Limb (tissue), 2 donors: Measurements from ENCODE around the gene BRMS1.
A peak's percentile ranks its signal among the peaks of the same experiment; 100 is the strongest.
"Not testable (repeated sequence)": the region's sequence is repeated elsewhere in the genome, so short reads cannot be mapped to it uniquely, and the experiment has no call there.

Source experiments
- DNase-seq, 2 donors: peaks; one replicate each; pipeline ENCODE4 v3.0.0-alpha.2; 2016; ENCODE audit errors: extremely low spot score in 2 of 2

Gene BRMS1

GRCh38 chr11:66311965-66312548 is 32.8 kb downstream of the BRMS1 start:
- peak; percentile 86 to 93 for DNase-seq

GRCh38 chr11:66311470-66311964 is 33.4 kb downstream of the BRMS1 start:
- DNase-seq, result no peak

GRCh38 chr11:66310803-66311440 is 34.0 kb downstream of the BRMS1 start:
- not testable (repeated sequence) for DNase-seq

GRCh38 chr11:66310324-66310723 is 34.6 kb downstream of the BRMS1 start:
- DNase-seq, result no peak

- no peak for DNase-seq
Measured at GRCh38 chr11:66309475-66309874, 35.4 kb downstream of the BRMS1 start.

- no peak for DNase-seq
Measured at GRCh38 chr11:66302656-66303055, 42.2 kb downstream of the BRMS1 start.

GRCh38 chr11:66299186-66299585 is 45.7 kb downstream of the BRMS1 start:
- no peak for DNase-seq

- no peak for DNase-seq
Measured at GRCh38 chr11:66297610-66298009, 47.3 kb downstream of the BRMS1 start.

GRCh38 chr11:66294626-66295620 is 50.0 kb downstream of the BRMS1 start:
- DNase-seq, result no peak

GRCh38 chr11:66293777-66294625 is 50.9 kb downstream of the BRMS1 start:
- no peak for DNase-seq

GRCh38 chr11:66293352-66293751 is 51.6 kb downstream of the BRMS1 start:
- DNase-seq, result no peak

GRCh38 chr11:66292543-66293332 is 52.2 kb downstream of the BRMS1 start:
- no peak for DNase-seq

- no peak for DNase-seq
Measured at GRCh38 chr11:66291706-66292542, 53.0 kb downstream of the BRMS1 start, which contains the start of gene TMEM151A. Gene TMEM151A (plus strand): TSS chr11:66291894. CDS start chr11:66292014, 120 bp downstream.

GRCh38 chr11:66291303-66291705 is 53.6 kb downstream of the BRMS1 start:
- DNase-seq, result no peak

- DNase-seq, result no peak
Measured at GRCh38 chr11:66290330-66290621, 54.6 kb downstream of the BRMS1 start.

GRCh38 chr11:66289548-66290329 is 55.2 kb downstream of the BRMS1 start:
- peak; percentile 83 to 91 for DNase-seq

GRCh38 chr11:66288671-66289547 is 56.0 kb downstream of the BRMS1 start, which contains the start of gene YIF1A:
Gene YIF1A (minus strand): TSS chr11:66289143. CDS start chr11:66288985, 158 bp downstream.
- peak; percentile 98 to 99 for DNase-seq
